Mesenchymal stem cell (in vitro differentiated cells and primary cell): ENCODE results near the gene SOX30.

Experiments
- DNase-seq: peaks from one replicate; pipeline ENCODE4 v3.0.0-alpha.2; 2013
- H2AFZ ChIP-seq: one replicate; pipeline ENCODE4 v1.6.1; 2013; ENCODE audit warnings: low read depth, mild to moderate bottlenecking, control low read depth, inconsistent platforms, low read length, moderate library complexity
- H2AK5ac ChIP-seq: 2 replicates; pipeline ENCODE4 v1.6.1; 2013; ENCODE audit warnings: low read length, moderate library complexity, mild to moderate bottlenecking, inconsistent platforms; ENCODE audit not compliant: severe bottlenecking
- H2BK120ac ChIP-seq: one replicate; pipeline ENCODE4 v1.6.1; 2013; ENCODE audit warnings: low read depth, mild to moderate bottlenecking, inconsistent platforms, low read length, moderate library complexity
- H2BK12ac ChIP-seq, 2 experiments: one replicate each; pipeline ENCODE4 v1.6.1; 2013; ENCODE audit warnings: inconsistent platforms in 2 of 2, low read length in 2 of 2, mild to moderate bottlenecking in 2 of 2, moderate library complexity in 2 of 2, control low read depth in 1 of 2
- H2BK15ac ChIP-seq: one replicate; pipeline ENCODE4 v1.6.1; 2013; ENCODE audit warnings: mild to moderate bottlenecking, low read depth, inconsistent platforms; ENCODE audit not compliant: poor library complexity, severe bottlenecking
- H2BK5ac ChIP-seq: 2 replicates; pipeline ENCODE4 v1.6.1; 2013; ENCODE audit warnings: low read depth, mild to moderate bottlenecking, low read length, control low read depth, inconsistent platforms; ENCODE audit not compliant: poor library complexity, severe bottlenecking
- H3K14ac ChIP-seq, 2 experiments: one replicate each; pipeline ENCODE4 v1.6.1; 2013; ENCODE audit warnings: inconsistent platforms in 2 of 2, low read length in 2 of 2, control low read depth in 1 of 2, mild to moderate bottlenecking in 1 of 2, moderate library complexity in 1 of 2
- H3K18ac ChIP-seq, 2 experiments: one replicate each; pipeline ENCODE4 v1.6.1; 2013; ENCODE audit warnings: inconsistent platforms in 2 of 2, low read length in 2 of 2, control low read depth in 1 of 2, low read depth in 1 of 2, mild to moderate bottlenecking in 1 of 2
- H3K23ac ChIP-seq, 2 experiments: one replicate each; pipeline ENCODE4 v1.6.1; 2013; ENCODE audit warnings: inconsistent platforms in 2 of 2, low read length in 2 of 2, mild to moderate bottlenecking in 2 of 2, moderate library complexity in 2 of 2, control low read depth in 1 of 2
- H3K27ac ChIP-seq: 2 replicates; pipeline ENCODE4 v1.5.1; 2013; ENCODE audit warnings: mild to moderate bottlenecking, moderate library complexity, low read length, control low read depth, inconsistent platforms; ENCODE audit not compliant: poor library complexity, severe bottlenecking
- H3K27me3 ChIP-seq, 2 experiments: 2 replicates each; pipeline versions ENCODE4 v1.6.1 to v1.7.0; 2013; ENCODE audit warnings: low read length in 2 of 2, mild to moderate bottlenecking in 2 of 2, moderate library complexity in 2 of 2, control low read depth in 1 of 2, inconsistent platforms in 1 of 2; ENCODE audit not compliant: control insufficient read depth in 1 of 2, insufficient read depth in 1 of 2
- H3K36me3 ChIP-seq, 2 experiments: 2 replicates each; pipeline versions ENCODE4 v1.6.1 to v1.7.0; 2013; ENCODE audit warnings: low read length in 2 of 2, control low read depth in 1 of 2, inconsistent platforms in 1 of 2, low read depth in 1 of 2, mild to moderate bottlenecking in 1 of 2; ENCODE audit not compliant: insufficient read depth in 2 of 2, control insufficient read depth in 1 of 2
- H3K4ac ChIP-seq, 2 experiments: one replicate each; pipeline ENCODE4 v1.6.1; 2013; ENCODE audit warnings: inconsistent platforms in 2 of 2, low read length in 2 of 2, mild to moderate bottlenecking in 2 of 2, moderate library complexity in 2 of 2, control low read depth in 1 of 2, low read depth in 1 of 2
- H3K4me1 ChIP-seq: 2 replicates; pipeline ENCODE4 v1.6.1; 2013; ENCODE audit warnings: low read depth, low read length, control low read depth; ENCODE audit not compliant: control insufficient read depth, insufficient read depth
- H3K4me2 ChIP-seq: 2 replicates; pipeline ENCODE4 v1.6.1; 2013; ENCODE audit warnings: low read length, mild to moderate bottlenecking, inconsistent platforms; ENCODE audit not compliant: poor library complexity, severe bottlenecking
- H3K4me3 ChIP-seq, 2 experiments: 2 replicates each; pipeline versions ENCODE4 v1.5.1 to v1.7.0; 2013; ENCODE audit warnings: low read length in 2 of 2, mild to moderate bottlenecking in 2 of 2, control low read depth in 1 of 2, low read depth in 1 of 2; ENCODE audit not compliant: insufficient read depth in 1 of 2
- H3K79me1 ChIP-seq: replicated peaks from 2 replicates; pipeline ENCODE4 v1.6.1; 2013; ENCODE audit warnings: mild to moderate bottlenecking, control low read depth, low read length, inconsistent platforms; ENCODE audit not compliant: poor library complexity, severe bottlenecking
- H3K9ac ChIP-seq: 2 replicates; pipeline ENCODE4 v1.7.0; 2013; ENCODE audit warnings: mild to moderate bottlenecking, low read length, moderate library complexity
- H3K9me3 ChIP-seq: 2 replicates; pipeline ENCODE4 v1.7.0; 2013; ENCODE audit warnings: mild to moderate bottlenecking, low read length; ENCODE audit not compliant: control insufficient read depth
- H4K8ac ChIP-seq: one replicate; pipeline ENCODE4 v1.6.1; 2013; ENCODE audit warnings: inconsistent platforms, mild to moderate bottlenecking, low read length, moderate library complexity
- H4K91ac ChIP-seq: one replicate; pipeline ENCODE4 v1.6.1; 2013; ENCODE audit warnings: mild to moderate bottlenecking, low read length, inconsistent platforms
- WGBS: methylation state at CpG from one replicate; pipeline ENCODE4 v1.1.7; 2013; ENCODE audit warnings: mixed read lengths; 5-methylcytosine and 5-hydroxymethylcytosine counted together

Gene SOX30

DNA sequence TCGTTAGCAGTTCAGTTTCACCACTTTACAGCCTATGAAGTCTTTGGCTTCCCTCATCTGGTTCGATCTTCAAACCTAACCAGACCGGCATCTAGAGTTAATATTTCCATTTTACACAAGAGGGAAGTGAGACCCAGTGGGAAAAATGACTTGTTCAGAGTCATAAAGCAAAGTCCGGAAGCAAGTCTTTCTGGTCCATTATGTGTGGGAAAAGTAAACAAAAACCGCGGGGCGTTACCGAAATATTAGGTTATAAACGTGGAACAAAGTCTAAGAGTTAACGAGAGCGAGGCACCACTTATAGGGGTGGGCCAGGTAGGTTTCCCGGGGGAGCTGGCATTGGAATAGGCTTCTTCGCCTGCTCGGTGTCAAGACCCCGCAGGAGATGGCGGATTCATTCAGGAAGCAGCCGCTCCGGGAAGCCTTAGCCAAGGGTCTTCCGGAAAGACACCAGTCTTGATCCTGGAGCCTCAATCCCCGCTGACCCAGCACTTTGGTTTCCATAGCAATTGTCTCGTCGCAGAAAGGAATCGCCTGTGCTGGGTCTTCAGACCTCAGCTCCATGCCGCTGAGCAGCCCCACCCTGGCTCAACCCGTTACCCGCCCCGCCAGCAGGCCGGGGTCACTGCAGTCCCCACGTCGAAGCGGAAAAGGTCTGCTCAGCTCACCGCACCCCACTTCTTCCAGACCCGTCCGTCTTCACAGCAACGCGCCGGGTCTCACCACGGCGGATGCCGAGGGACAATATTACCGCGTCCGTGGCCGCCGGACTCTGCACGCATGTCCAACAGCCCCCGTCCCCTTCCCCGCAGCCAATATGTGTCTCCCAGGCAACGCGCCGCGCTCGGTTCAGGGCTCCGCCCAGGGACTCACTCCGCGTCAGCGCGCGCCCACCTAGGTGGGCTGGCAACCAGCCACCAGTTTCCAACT, 18.7 kb upstream of the SOX30 start, which contains the start of gene C5orf52:
Gene C5orf52 (plus strand): TSS at position 872 of the 930 bp plus-strand sequence. CDS start 82 bp downstream, outside the sequence.
- Histone ChIP-seq H3K9me3 (no peaks in the 10 kb centered on the region), H3K4ac (no peak within 1 kb of the TSS), H2BK120ac (no peak within 1 kb of the TSS), H3K4me3 (peak within 1 kb of the TSS in 1 of 2 experiments; percentile 81), H3K14ac (no peak within 1 kb of the TSS), H4K91ac (no peak within 1 kb of the TSS), H3K18ac (no peak within 1 kb of the TSS), H3K4me2 (no peak within 1 kb of the TSS), H2AFZ (no peak within 1 kb of the TSS), H3K36me3 (peaks cover 0 to 7% of the 10 kb centered on the region in 2 experiments), H3K27me3 (peaks cover 0 to 31% of the 10 kb centered on the region in 2 experiments), H3K9ac (peak within 1 kb of the TSS; percentile 76), H2AK5ac (no peak within 1 kb of the TSS), H2BK12ac (no peak within 1 kb of the TSS), H3K79me1 (no peaks in the 10 kb centered on the region), H2BK15ac (no peak within 1 kb of the TSS), H4K8ac (no peak within 1 kb of the TSS), H3K23ac (no peak within 1 kb of the TSS), H2BK5ac (no peak within 1 kb of the TSS), H3K27ac (no peak within 1 kb of the TSS), H3K4me1 (peaks cover 3% of the 10 kb centered on the region)
- DNase-seq = no peak
- 97% methylated on average over 56 of the region's 59 CpGs for WGBS

DNA sequence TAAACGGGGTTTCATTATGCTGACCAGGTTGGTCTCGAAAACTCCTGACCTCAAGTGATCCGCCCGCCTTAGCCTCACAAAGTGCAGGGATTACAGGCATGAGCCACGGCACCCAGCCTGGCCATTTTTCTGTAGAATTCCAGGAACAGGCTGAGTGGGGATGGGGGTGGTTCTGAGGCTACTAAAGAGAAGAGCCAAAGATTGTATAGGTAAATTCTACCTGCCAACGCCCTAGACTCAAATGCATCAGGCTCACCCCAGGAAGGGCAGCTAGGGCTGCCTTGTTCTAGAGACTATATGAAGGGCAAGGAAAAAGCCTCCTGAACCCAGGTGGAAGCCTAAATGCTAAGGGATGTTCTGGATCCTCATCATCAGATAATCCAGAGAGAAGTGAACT, 17.5 kb upstream of the SOX30 start:
- Histone ChIP-seq H3K14ac (no peak overlapping the region), H2BK15ac (no peak overlapping the region)
- WGBS = 96% methylated on average over 6 of the region's 6 CpGs

DNA sequence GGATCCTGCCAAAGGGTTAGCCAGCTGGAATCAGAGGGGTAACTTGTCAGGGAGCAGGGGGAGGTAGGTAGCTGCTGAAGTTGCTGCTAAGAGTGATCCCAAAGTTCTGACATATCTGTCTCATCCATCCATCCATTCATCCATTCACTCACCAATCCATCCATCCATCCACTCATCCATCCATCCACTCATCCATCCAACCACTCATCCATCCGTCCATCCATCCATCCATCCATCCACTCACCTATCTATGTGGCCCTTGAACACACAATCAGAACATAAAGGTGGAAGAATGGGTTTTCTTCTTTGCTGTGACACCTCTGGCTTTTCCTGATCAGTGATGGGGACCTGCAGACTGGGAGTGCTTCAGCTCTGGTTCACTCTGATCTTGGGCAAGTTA, 16.1 kb upstream of the SOX30 start:
- Histone ChIP-seq H2AFZ (no peak overlapping the region), H3K14ac (no peak overlapping the region), H3K27ac (no peak overlapping the region), H2BK12ac (no peak overlapping the region), H2AK5ac (no peak overlapping the region), H3K9ac (no peak overlapping the region), H2BK15ac (no peak overlapping the region), H4K8ac (no peak overlapping the region), H3K18ac (no peak overlapping the region), H3K36me3 (peaks cover 0 to 7% of the 10 kb centered on the region in 2 experiments), H3K23ac (no peak overlapping the region), H3K4me3 (no peak overlapping the region), H2BK120ac (no peak overlapping the region), H3K27me3 (peaks cover 0 to 31% of the 10 kb centered on the region in 2 experiments), H3K9me3 (no peaks in the 10 kb centered on the region), H3K4ac (no peak overlapping the region), H4K91ac (no peak overlapping the region), H2BK5ac (no peak overlapping the region), H3K4me1 (peaks cover 3% of the 10 kb centered on the region), H3K79me1 (no peaks in the 10 kb centered on the region), H3K4me2 (no peak overlapping the region)
- WGBS = 56% methylated on average over 1 of the region's 1 CpG
- no peak for DNase-seq

More for the DNA sequence above, 17.5 kb upstream of the SOX30 start:
- H3K27ac ChIP-seq = no peak overlapping the region
- H3K79me1 ChIP-seq = no peaks in the 10 kb centered on the region
- H4K91ac ChIP-seq = no peak overlapping the region
- H3K36me3 ChIP-seq = peaks cover 0 to 7% of the 10 kb centered on the region in 2 experiments
- H3K4me3 ChIP-seq = no peak overlapping the region
- H3K4me2 ChIP-seq = no peak overlapping the region
- no peak overlapping the region for H4K8ac ChIP-seq
- H2AFZ ChIP-seq = no peak overlapping the region
- DNase-seq = no peak
- no peak overlapping the region for H2BK5ac ChIP-seq
- peaks cover 3% of the 10 kb centered on the region for H3K4me1 ChIP-seq
- H3K27me3 ChIP-seq = peaks cover 0 to 31% of the 10 kb centered on the region in 2 experiments
- no peak overlapping the region for H3K18ac ChIP-seq
- no peak overlapping the region for H2AK5ac ChIP-seq
- no peaks in the 10 kb centered on the region for H3K9me3 ChIP-seq
- H3K4ac ChIP-seq = no peak overlapping the region
- no peak overlapping the region for H2BK120ac ChIP-seq
- no peak overlapping the region for H2BK12ac ChIP-seq
- no peak overlapping the region for H3K9ac ChIP-seq
- H3K23ac ChIP-seq = no peak overlapping the region

DNA sequence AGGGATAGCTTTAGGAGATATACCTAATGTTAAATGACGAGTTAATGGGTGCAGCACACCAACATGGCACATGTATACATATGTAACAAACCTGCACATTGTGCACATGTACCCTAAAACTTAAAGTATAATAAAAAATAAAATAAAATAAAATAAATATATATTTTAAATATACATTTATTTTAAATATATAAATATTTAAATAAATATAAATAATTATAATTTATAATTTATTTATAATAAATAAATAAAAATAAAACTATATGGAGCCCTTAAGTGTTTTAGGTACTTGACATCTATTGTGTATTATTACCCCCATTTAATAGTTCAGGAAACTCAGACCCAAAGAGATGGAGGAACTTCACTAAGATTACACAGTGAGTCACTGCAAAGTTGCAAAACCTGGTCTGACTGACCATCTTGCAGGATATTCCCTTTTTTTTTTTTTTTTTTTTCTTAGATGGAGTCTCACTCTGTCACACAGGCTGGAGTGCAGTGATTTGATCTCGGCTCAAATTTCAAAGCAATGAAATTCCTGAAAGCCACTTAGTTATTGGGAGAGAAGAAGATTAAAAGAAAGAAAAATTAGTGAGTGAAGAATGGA, 13.3 kb upstream of the SOX30 start:
- whole genome bisulfite sequencing = 91% methylated on average over 1 of the region's 2 CpGs
- H3K23ac ChIP-seq = no peak overlapping the region
- no peak overlapping the region for H4K8ac ChIP-seq
- H4K91ac ChIP-seq = no peak overlapping the region
- peak; percentile 64 for DNase-seq
- H2BK15ac ChIP-seq = no peak overlapping the region
- peaks cover 0 to 13% of the 10 kb centered on the region in 2 experiments for H3K27me3 ChIP-seq
- no peak overlapping the region for H3K27ac ChIP-seq
- no peaks in the 10 kb centered on the region for H3K36me3 ChIP-seq
- H3K14ac ChIP-seq = no peak overlapping the region
- H3K18ac ChIP-seq = no peak overlapping the region
- no peak overlapping the region for H3K4me3 ChIP-seq
- H2AK5ac ChIP-seq = no peak overlapping the region
- H2AFZ ChIP-seq = no peak overlapping the region
- H3K4me2 ChIP-seq = no peak overlapping the region
- no peak overlapping the region for H2BK120ac ChIP-seq
- H3K9ac ChIP-seq = no peak overlapping the region
- no peak overlapping the region for H3K4ac ChIP-seq
- no peak overlapping the region for H2BK5ac ChIP-seq
- H3K4me1 ChIP-seq = no peaks in the 10 kb centered on the region
- H3K79me1 ChIP-seq = no peaks in the 10 kb centered on the region
- H2BK12ac ChIP-seq = no peak overlapping the region
- H3K9me3 ChIP-seq = no peaks in the 10 kb centered on the region
